Mesenchymal stem cell (in vitro differentiated cells and primary cell): ENCODE measurements around the gene DDX31.

Experiments used
- DNase-seq: peaks from one replicate; pipeline ENCODE4 v3.0.0-alpha.2; 2013
- H2AFZ ChIP-seq: one replicate; pipeline ENCODE4 v1.6.1; 2013; ENCODE audit warnings: low read depth, mild to moderate bottlenecking, control low read depth, inconsistent platforms, low read length, moderate library complexity
- H2AK5ac ChIP-seq: 2 replicates; pipeline ENCODE4 v1.6.1; 2013; ENCODE audit warnings: low read length, moderate library complexity, mild to moderate bottlenecking, inconsistent platforms; ENCODE audit not compliant: severe bottlenecking
- H2BK120ac ChIP-seq: one replicate; pipeline ENCODE4 v1.6.1; 2013; ENCODE audit warnings: low read depth, mild to moderate bottlenecking, inconsistent platforms, low read length, moderate library complexity
- H2BK12ac ChIP-seq, 2 experiments: one replicate each; pipeline ENCODE4 v1.6.1; 2013; ENCODE audit warnings: inconsistent platforms in 2 of 2, low read length in 2 of 2, mild to moderate bottlenecking in 2 of 2, moderate library complexity in 2 of 2, control low read depth in 1 of 2
- H2BK15ac ChIP-seq: one replicate; pipeline ENCODE4 v1.6.1; 2013; ENCODE audit warnings: mild to moderate bottlenecking, low read depth, inconsistent platforms; ENCODE audit not compliant: poor library complexity, severe bottlenecking
- H2BK5ac ChIP-seq: 2 replicates; pipeline ENCODE4 v1.6.1; 2013; ENCODE audit warnings: low read depth, mild to moderate bottlenecking, low read length, control low read depth, inconsistent platforms; ENCODE audit not compliant: poor library complexity, severe bottlenecking
- H3K14ac ChIP-seq, 2 experiments: one replicate each; pipeline ENCODE4 v1.6.1; 2013; ENCODE audit warnings: inconsistent platforms in 2 of 2, low read length in 2 of 2, control low read depth in 1 of 2, mild to moderate bottlenecking in 1 of 2, moderate library complexity in 1 of 2
- H3K18ac ChIP-seq, 2 experiments: one replicate each; pipeline ENCODE4 v1.6.1; 2013; ENCODE audit warnings: inconsistent platforms in 2 of 2, low read length in 2 of 2, control low read depth in 1 of 2, low read depth in 1 of 2, mild to moderate bottlenecking in 1 of 2
- H3K23ac ChIP-seq, 2 experiments: one replicate each; pipeline ENCODE4 v1.6.1; 2013; ENCODE audit warnings: inconsistent platforms in 2 of 2, low read length in 2 of 2, mild to moderate bottlenecking in 2 of 2, moderate library complexity in 2 of 2, control low read depth in 1 of 2
- H3K27ac ChIP-seq: 2 replicates; pipeline ENCODE4 v1.5.1; 2013; ENCODE audit warnings: mild to moderate bottlenecking, moderate library complexity, low read length, control low read depth, inconsistent platforms; ENCODE audit not compliant: poor library complexity, severe bottlenecking
- H3K27me3 ChIP-seq, 2 experiments: 2 replicates each; pipeline versions ENCODE4 v1.6.1 to v1.7.0; 2013; ENCODE audit warnings: low read length in 2 of 2, mild to moderate bottlenecking in 2 of 2, moderate library complexity in 2 of 2, control low read depth in 1 of 2, inconsistent platforms in 1 of 2; ENCODE audit not compliant: control insufficient read depth in 1 of 2, insufficient read depth in 1 of 2
- H3K36me3 ChIP-seq, 2 experiments: 2 replicates each; pipeline versions ENCODE4 v1.6.1 to v1.7.0; 2013; ENCODE audit warnings: low read length in 2 of 2, control low read depth in 1 of 2, inconsistent platforms in 1 of 2, low read depth in 1 of 2, mild to moderate bottlenecking in 1 of 2; ENCODE audit not compliant: insufficient read depth in 2 of 2, control insufficient read depth in 1 of 2
- H3K4ac ChIP-seq, 2 experiments: one replicate each; pipeline ENCODE4 v1.6.1; 2013; ENCODE audit warnings: inconsistent platforms in 2 of 2, low read length in 2 of 2, mild to moderate bottlenecking in 2 of 2, moderate library complexity in 2 of 2, control low read depth in 1 of 2, low read depth in 1 of 2
- H3K4me1 ChIP-seq: 2 replicates; pipeline ENCODE4 v1.6.1; 2013; ENCODE audit warnings: low read depth, low read length, control low read depth; ENCODE audit not compliant: control insufficient read depth, insufficient read depth
- H3K4me2 ChIP-seq: 2 replicates; pipeline ENCODE4 v1.6.1; 2013; ENCODE audit warnings: low read length, mild to moderate bottlenecking, inconsistent platforms; ENCODE audit not compliant: poor library complexity, severe bottlenecking
- H3K4me3 ChIP-seq, 2 experiments: 2 replicates each; pipeline versions ENCODE4 v1.5.1 to v1.7.0; 2013; ENCODE audit warnings: low read length in 2 of 2, mild to moderate bottlenecking in 2 of 2, control low read depth in 1 of 2, low read depth in 1 of 2; ENCODE audit not compliant: insufficient read depth in 1 of 2
- H3K79me1 ChIP-seq: replicated peaks from 2 replicates; pipeline ENCODE4 v1.6.1; 2013; ENCODE audit warnings: mild to moderate bottlenecking, control low read depth, low read length, inconsistent platforms; ENCODE audit not compliant: poor library complexity, severe bottlenecking
- H3K9ac ChIP-seq: 2 replicates; pipeline ENCODE4 v1.7.0; 2013; ENCODE audit warnings: mild to moderate bottlenecking, low read length, moderate library complexity
- H3K9me3 ChIP-seq: 2 replicates; pipeline ENCODE4 v1.7.0; 2013; ENCODE audit warnings: mild to moderate bottlenecking, low read length; ENCODE audit not compliant: control insufficient read depth
- H4K8ac ChIP-seq: one replicate; pipeline ENCODE4 v1.6.1; 2013; ENCODE audit warnings: inconsistent platforms, mild to moderate bottlenecking, low read length, moderate library complexity
- H4K91ac ChIP-seq: one replicate; pipeline ENCODE4 v1.6.1; 2013; ENCODE audit warnings: mild to moderate bottlenecking, low read length, inconsistent platforms
- WGBS: methylation state at CpG from one replicate; pipeline ENCODE4 v1.1.7; 2013; ENCODE audit warnings: mixed read lengths; 5-methylcytosine and 5-hydroxymethylcytosine counted together

DDX31 gene

DNA sequence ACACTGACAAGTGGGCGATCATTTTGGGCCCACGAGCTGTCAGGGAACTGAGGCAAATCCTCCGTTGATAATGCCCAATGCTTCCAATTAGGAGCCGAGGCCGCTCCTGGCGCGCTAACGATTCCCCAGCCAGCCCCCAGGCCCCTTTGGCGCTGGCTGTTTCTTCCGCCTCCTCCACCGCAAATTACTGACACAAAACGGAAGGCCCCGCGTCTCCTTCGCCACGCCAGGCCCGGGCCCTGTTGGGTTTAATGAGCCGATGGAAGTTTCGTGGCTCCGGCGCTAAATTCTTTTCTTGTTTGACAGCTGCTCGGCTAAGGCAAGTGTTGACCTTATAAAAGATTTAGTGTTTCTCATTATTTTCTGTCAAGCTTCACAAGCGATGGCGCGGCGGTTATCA is 113.1 kb downstream of the DDX31 start:
- no peak overlapping the region for H2BK120ac ChIP-seq
- H3K4ac ChIP-seq: no peak overlapping the region
- H3K18ac ChIP-seq: no peak overlapping the region
- no peak overlapping the region for H2BK12ac ChIP-seq
- 88% methylated on average over 26 of the region's 26 CpGs for WGBS
- H3K9ac ChIP-seq: no peak overlapping the region
- peaks cover 38 to 80% of the 10 kb centered on the region in 2 experiments for H3K27me3 ChIP-seq
- H2BK15ac ChIP-seq: no peak overlapping the region
- no peaks in the 10 kb centered on the region for H3K36me3 ChIP-seq
- no peak overlapping the region for H3K23ac ChIP-seq
- H2AK5ac ChIP-seq: no peak overlapping the region
- no peak overlapping the region for H2AFZ ChIP-seq
- H3K4me3 ChIP-seq: no peak overlapping the region
- H3K4me2 ChIP-seq: no peak overlapping the region
- H2BK5ac ChIP-seq: no peak overlapping the region
- no peak for DNase-seq
- no peaks in the 10 kb centered on the region for H3K79me1 ChIP-seq
- H3K27ac ChIP-seq: no peak overlapping the region
- peaks cover 4% of the 10 kb centered on the region for H3K4me1 ChIP-seq
- peaks cover 4% of the 10 kb centered on the region for H3K9me3 ChIP-seq
- no peak overlapping the region for H3K14ac ChIP-seq
- no peak overlapping the region for H4K91ac ChIP-seq
- H4K8ac ChIP-seq: no peak overlapping the region

DNA sequence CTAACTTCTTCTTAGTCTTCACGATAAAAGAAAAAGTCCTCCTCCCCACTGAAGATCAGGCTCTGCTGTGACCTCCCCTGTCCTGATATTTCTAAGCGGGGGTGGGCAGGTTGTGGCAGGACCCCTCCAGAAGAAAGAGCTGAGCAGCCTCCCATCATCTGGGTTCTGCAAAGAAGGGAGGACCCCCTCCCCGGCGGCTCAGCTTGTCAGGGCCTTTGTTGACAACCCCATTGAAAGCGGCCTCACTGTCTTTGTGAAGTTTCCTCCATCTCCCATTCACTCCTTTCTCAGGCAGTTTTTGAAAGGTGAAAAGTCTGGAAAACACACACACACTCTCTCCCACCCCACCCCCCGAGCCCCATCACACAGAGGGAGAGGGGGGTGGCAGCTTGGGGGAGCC is 113.5 kb downstream of the DDX31 start:
- Histone ChIP-seq H3K27ac (no peak overlapping the region), H4K8ac (no peak overlapping the region), H2BK12ac (no peak overlapping the region), H2BK5ac (no peak overlapping the region), H3K4ac (no peak overlapping the region), H2BK15ac (no peak overlapping the region), H2AFZ (no peak overlapping the region), H4K91ac (no peak overlapping the region), H2BK120ac (no peak overlapping the region), H3K36me3 (no peaks in the 10 kb centered on the region), H3K27me3 (peaks cover 33 to 78% of the 10 kb centered on the region in 2 experiments), H3K4me2 (no peak overlapping the region), H3K23ac (no peak overlapping the region), H3K14ac (no peak overlapping the region), H3K4me3 (no peak overlapping the region), H3K18ac (no peak overlapping the region), H3K4me1 (peaks cover 4% of the 10 kb centered on the region), H3K79me1 (no peaks in the 10 kb centered on the region), H3K9me3 (peaks cover 4% of the 10 kb centered on the region), H3K9ac (no peak overlapping the region), H2AK5ac (no peak overlapping the region)
- DNase-seq: no peak
- 89% methylated on average over 3 of the region's 6 CpGs for WGBS

DNA sequence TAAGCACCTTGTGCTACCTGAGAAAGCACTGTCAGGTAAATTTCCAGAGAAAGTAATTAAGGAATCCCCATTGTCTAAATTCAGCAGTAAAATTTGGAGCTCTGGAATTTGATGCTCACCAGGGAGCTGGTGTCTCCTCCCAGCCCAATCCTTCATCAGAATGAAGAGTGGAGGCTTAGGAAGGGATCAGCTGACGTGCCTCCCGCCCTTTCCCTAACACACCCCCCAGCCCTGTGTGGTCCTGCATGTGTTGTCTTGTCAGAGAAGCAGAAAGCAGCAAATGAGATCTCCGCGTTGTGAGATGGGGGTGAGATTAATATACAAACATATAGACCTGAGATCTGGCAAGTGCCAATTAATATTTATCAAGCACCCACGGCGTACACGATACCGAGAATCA is 114.3 kb downstream of the DDX31 start:
- Histone ChIP-seq H3K14ac (no peak overlapping the region), H3K9ac (no peak overlapping the region), H3K4me1 (peaks cover 3% of the 10 kb centered on the region), H3K9me3 (peaks cover 4% of the 10 kb centered on the region), H2AK5ac (no peak overlapping the region), H3K23ac (no peak overlapping the region), H3K4me3 (no peak overlapping the region), H3K4ac (no peak overlapping the region), H3K4me2 (no peak overlapping the region), H3K27me3 (peaks cover 26 to 76% of the 10 kb centered on the region in 2 experiments), H3K18ac (no peak overlapping the region), H3K27ac (no peak overlapping the region), H2BK15ac (no peak overlapping the region), H3K79me1 (no peaks in the 10 kb centered on the region), H2BK5ac (no peak overlapping the region), H2AFZ (no peak overlapping the region), H3K36me3 (no peaks in the 10 kb centered on the region), H4K8ac (no peak overlapping the region), H2BK120ac (no peak overlapping the region), H2BK12ac (no peak overlapping the region), H4K91ac (no peak overlapping the region)
- WGBS: 84% methylated on average over 5 of the region's 8 CpGs
- no peak for DNase-seq

DNA sequence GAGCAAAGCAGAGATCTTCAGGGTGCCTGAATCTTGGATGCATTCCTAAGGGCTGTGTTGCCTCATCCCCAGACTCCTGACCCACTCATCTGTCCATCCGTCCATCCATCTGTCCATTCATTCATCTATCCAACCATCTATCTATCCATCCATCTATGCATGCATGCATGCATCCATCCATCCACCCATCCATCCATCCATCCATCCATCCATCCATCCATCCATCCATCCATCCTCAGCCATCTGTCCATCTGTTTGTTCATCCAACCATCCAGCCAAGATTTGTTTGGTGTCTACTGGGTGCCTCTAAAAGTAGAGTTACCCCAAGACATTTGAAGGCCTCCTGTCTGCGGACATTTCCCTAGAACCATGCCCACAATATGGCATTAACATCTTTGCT is 115.0 kb downstream of the DDX31 start:
- Histone ChIP-seq H3K23ac (no peak overlapping the region), H3K4me2 (no peak overlapping the region), H3K4me1 (peaks cover 3% of the 10 kb centered on the region), H4K8ac (no peak overlapping the region), H2AFZ (no peak overlapping the region), H2BK5ac (no peak overlapping the region), H3K14ac (no peak overlapping the region), H3K9ac (no peak overlapping the region), H2BK120ac (no peak overlapping the region), H2AK5ac (no peak overlapping the region), H3K27ac (no peak overlapping the region), H3K27me3 (peaks cover 18 to 75% of the 10 kb centered on the region in 2 experiments), H3K4me3 (no peak overlapping the region), H3K79me1 (no peaks in the 10 kb centered on the region), H3K18ac (no peak overlapping the region), H4K91ac (no peak overlapping the region), H2BK15ac (no peak overlapping the region), H3K36me3 (no peaks in the 10 kb centered on the region), H2BK12ac (no peak overlapping the region), H3K9me3 (peaks cover 4% of the 10 kb centered on the region), H3K4ac (no peak overlapping the region)
- no peak for DNase-seq
- 83% methylated on average over 2 of the region's 2 CpGs for WGBS
